Activated naive CD8-positive, alpha-beta T cell treated with anti-CD3 and anti-CD28 coated beads, Interleukin-2, amount 50 U/mL, for 24 hours (primary cell): ENCODE data around the gene PHC2.

Source experiments
- ATAC-seq: fragments of 150-1000 bp; cut with Tn5 transposase; one replicate; pipeline ENCODE4 v1.10.0; 2021
- DNase-seq: peaks from one replicate; pipeline ENCODE4 v3.0.0; 2021
- H3K27ac Mint-ChIP-seq: one replicate; pipeline ENCODE4 v1.8.0; 2021; ENCODE audit warnings: mild to moderate bottlenecking, mixed read lengths
- H3K27me3 Mint-ChIP-seq: one replicate; pipeline ENCODE4 v1.8.0; 2021; ENCODE audit warnings: mixed read lengths
- H3K36me3 Mint-ChIP-seq: one replicate; pipeline ENCODE4 v1.8.0; 2021; ENCODE audit warnings: low read depth, mixed read lengths
- H3K4me1 Mint-ChIP-seq: one replicate; pipeline ENCODE4 v1.8.0; 2021; ENCODE audit warnings: mixed read lengths
- H3K4me3 Mint-ChIP-seq: one replicate; pipeline ENCODE4 v1.8.0; 2021; ENCODE audit warnings: mild to moderate bottlenecking, moderate library complexity, mixed read lengths
- H3K9me3 Mint-ChIP-seq: one replicate; pipeline ENCODE4 v1.8.0; 2021; ENCODE audit warnings: mixed read lengths

PHC2 gene

DNA sequence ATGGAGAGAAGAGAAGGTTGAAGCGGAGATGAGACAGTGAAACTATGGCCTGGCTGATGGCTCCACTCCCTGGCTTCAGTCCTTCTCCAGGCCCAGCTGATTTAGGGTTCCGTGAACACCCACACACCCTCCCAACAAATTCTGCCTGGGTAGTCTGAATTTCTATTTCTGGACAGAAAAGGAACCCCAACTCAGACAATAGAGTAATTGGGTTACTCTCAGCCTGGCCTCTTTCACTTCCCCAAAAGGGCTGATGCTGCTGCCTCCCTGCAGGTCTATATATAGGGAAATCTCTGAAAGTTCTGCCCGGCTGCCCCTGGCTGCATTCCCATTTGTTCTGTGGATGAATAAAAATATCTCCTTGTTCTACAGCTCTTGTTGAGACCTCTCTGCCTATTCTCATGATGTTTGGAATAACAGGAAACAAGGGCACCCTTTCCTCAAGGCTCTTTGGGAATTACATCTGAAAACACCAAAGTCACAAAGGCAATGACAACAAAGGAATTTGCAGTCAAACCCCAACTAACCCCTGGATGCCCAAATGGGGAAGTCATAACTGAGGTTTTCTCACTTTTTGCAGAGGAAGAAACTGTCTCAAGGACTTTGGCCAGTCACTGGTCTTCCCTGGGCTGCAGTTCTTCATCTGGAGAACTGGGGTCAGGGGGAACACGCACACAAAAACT lies 30.2 kb upstream of the PHC2 start:
- Mint-ChIP-seq H3K9me3 (no peaks in the 10 kb centered on the region), H3K4me3 (no peak overlapping the region), H3K36me3 (no peaks in the 10 kb centered on the region), H3K27ac (no peak overlapping the region), H3K4me1 (peaks cover 10% of the 10 kb centered on the region), H3K27me3 (no peaks in the 10 kb centered on the region)
- ATAC-seq = no peak
- no peak for DNase-seq

DNA sequence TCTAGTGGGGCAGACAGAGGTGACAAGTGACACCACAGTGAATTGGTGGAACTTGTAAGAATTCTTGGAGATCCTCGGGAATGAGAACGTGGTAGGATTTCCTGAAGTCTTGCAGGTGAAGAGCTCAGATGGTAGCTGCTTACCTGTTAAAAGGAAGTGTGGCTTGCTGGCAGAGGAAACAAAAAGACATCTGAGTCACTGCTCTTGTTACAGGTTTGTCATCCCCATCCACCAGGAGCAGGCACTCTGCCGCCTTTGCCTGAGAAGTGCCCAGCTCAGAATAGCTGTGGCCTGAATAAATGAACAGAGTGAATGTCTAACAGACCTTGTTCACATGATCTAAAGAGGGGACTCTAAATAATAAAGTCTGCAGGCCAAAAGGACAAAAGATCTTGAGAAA lies 29.2 kb upstream of the PHC2 start:
- Mint-ChIP-seq H3K4me3 (no peak overlapping the region), H3K27me3 (no peaks in the 10 kb centered on the region), H3K4me1 (peaks cover 10% of the 10 kb centered on the region), H3K9me3 (no peaks in the 10 kb centered on the region), H3K27ac (no peak overlapping the region), H3K36me3 (no peaks in the 10 kb centered on the region)
- ATAC-seq (no peak), DNase-seq (no peak)

- Mint-ChIP-seq H3K36me3 (no peaks in the 10 kb centered on the region), H3K27me3 (no peaks in the 10 kb centered on the region), H3K4me3 (no peak overlapping the region), H3K9me3 (no peaks in the 10 kb centered on the region), H3K27ac (no peak overlapping the region), H3K4me1 (peaks cover 10% of the 10 kb centered on the region)
- ATAC-seq (no peak), DNase-seq (no peak)
Observed at GRCh38 chr1:33459691-33460090, 28.8 kb upstream of the PHC2 start.

- Mint-ChIP-seq H3K4me1 (peaks cover 10% of the 10 kb centered on the region), H3K27me3 (peaks cover 3% of the 10 kb centered on the region), H3K36me3 (no peaks in the 10 kb centered on the region), H3K4me3 (no peak overlapping the region), H3K9me3 (no peaks in the 10 kb centered on the region), H3K27ac (no peak overlapping the region)
- ATAC-seq (no peak), DNase-seq (no peak)
Observed at GRCh38 chr1:33456502-33456886, 25.6 kb upstream of the PHC2 start.

- no peak overlapping the region for H3K4me3 Mint-ChIP-seq
- no peak overlapping the region for H3K27ac Mint-ChIP-seq
- DNase-seq (peak; percentile 20), ATAC-seq (peak; percentile 81)
- no peaks in the 10 kb centered on the region for H3K36me3 Mint-ChIP-seq
- peaks cover 3% of the 10 kb centered on the region for H3K27me3 Mint-ChIP-seq
- H3K9me3 Mint-ChIP-seq = no peaks in the 10 kb centered on the region
- peaks cover 7% of the 10 kb centered on the region for H3K4me1 Mint-ChIP-seq
Observed at GRCh38 chr1:33455539-33456501, 24.9 kb upstream of the PHC2 start.

GRCh38 chr1:33454646-33455282 lies 23.9 kb upstream of the PHC2 start:
- H3K9me3 Mint-ChIP-seq = no peaks in the 10 kb centered on the region
- ATAC-seq (no peak), DNase-seq (no peak)
- no peak overlapping the region for H3K27ac Mint-ChIP-seq
- no peaks in the 10 kb centered on the region for H3K36me3 Mint-ChIP-seq
- H3K4me3 Mint-ChIP-seq = no peak overlapping the region
- H3K27me3 Mint-ChIP-seq = peaks cover 7% of the 10 kb centered on the region
- peaks cover 1% of the 10 kb centered on the region for H3K4me1 Mint-ChIP-seq

- Mint-ChIP-seq H3K9me3 (no peaks in the 10 kb centered on the region), H3K27ac (no peak overlapping the region), H3K36me3 (no peaks in the 10 kb centered on the region), H3K27me3 (peaks cover 13% of the 10 kb centered on the region), H3K4me3 (no peak overlapping the region), H3K4me1 (peaks cover 6% of the 10 kb centered on the region)
- no peak for DNase-seq
- ATAC-seq = peak; percentile 36
Observed at GRCh38 chr1:33446590-33446989, 15.7 kb upstream of the PHC2 start.

GRCh38 chr1:33445108-33445507 lies 14.2 kb upstream of the PHC2 start:
- no peak for ATAC-seq
- H3K4me1 Mint-ChIP-seq = peaks cover 6% of the 10 kb centered on the region
- H3K27me3 Mint-ChIP-seq = peaks cover 13% of the 10 kb centered on the region
- no peaks in the 10 kb centered on the region for H3K9me3 Mint-ChIP-seq
- H3K27ac Mint-ChIP-seq = no peak overlapping the region
- no peak overlapping the region for H3K4me3 Mint-ChIP-seq
- no peak for DNase-seq
- H3K36me3 Mint-ChIP-seq = no peaks in the 10 kb centered on the region

- DNase-seq (no peak), ATAC-seq (no peak)
- peaks cover 6% of the 10 kb centered on the region for H3K4me1 Mint-ChIP-seq
- H3K4me3 Mint-ChIP-seq = no peak overlapping the region
- peaks cover 11% of the 10 kb centered on the region for H3K27me3 Mint-ChIP-seq
- no peak overlapping the region for H3K27ac Mint-ChIP-seq
- H3K36me3 Mint-ChIP-seq = no peaks in the 10 kb centered on the region
- H3K9me3 Mint-ChIP-seq = no peaks in the 10 kb centered on the region
Observed at GRCh38 chr1:33443705-33444180, 12.8 kb upstream of the PHC2 start.

DNA sequence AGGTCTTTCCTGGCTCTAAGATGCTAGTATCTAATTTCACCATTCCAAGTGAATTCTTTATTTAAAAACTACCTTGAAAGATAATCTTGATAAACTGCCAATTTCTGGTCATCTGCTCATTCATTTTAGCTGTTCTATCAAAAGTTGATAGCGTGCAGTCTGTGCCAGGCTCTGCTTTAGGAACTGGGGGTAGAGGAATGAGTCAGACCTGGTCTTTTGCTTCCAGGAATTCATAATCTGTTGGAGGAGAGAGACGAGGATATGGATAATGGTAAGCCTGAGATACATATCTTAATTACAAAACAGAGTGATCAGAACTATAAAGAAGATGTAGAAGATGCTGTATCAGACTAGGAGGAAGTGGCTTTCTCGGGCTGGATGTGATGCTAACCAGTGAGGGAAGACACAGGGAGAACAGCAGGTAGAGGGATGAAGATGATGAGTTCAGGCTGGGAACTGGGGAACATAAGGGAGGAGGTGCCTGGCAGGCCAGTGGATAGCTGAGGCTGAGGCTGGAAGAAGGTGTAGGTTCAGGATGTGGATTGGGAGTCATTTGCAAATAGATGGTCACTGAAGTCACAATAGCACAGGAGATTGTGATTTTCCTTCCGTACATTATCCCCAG lies 12.3 kb upstream of the PHC2 start:
- H3K36me3 Mint-ChIP-seq = no peaks in the 10 kb centered on the region
- H3K4me1 Mint-ChIP-seq = peaks cover 6% of the 10 kb centered on the region
- H3K27ac Mint-ChIP-seq = no peak overlapping the region
- ATAC-seq (no peak), DNase-seq (no peak)
- H3K9me3 Mint-ChIP-seq = no peaks in the 10 kb centered on the region
- peaks cover 7% of the 10 kb centered on the region for H3K27me3 Mint-ChIP-seq
- H3K4me3 Mint-ChIP-seq = no peak overlapping the region

DNA sequence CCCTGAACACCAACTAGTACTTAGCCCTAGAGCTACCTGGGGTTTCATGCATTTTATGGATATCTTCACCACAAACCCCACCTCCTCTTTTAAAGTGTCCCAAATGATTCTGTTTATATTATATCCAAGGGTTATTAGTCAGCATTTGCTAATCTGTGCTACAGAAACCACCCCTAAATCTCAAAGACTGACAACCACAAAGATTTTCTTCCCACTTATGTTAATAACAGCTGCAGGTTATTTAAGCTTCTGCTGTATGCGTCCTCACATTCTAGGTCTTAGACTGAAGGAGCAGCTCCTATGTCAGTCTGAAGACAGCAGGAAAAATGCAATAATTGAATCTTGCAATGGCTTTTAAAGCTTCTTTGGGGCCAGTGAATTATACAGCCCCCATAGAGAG lies 11.2 kb upstream of the PHC2 start:
- no peaks in the 10 kb centered on the region for H3K36me3 Mint-ChIP-seq
- no peak for DNase-seq
- peaks cover 5% of the 10 kb centered on the region for H3K27me3 Mint-ChIP-seq
- H3K4me1 Mint-ChIP-seq = peaks cover 6% of the 10 kb centered on the region
- no peak for ATAC-seq
- no peak overlapping the region for H3K27ac Mint-ChIP-seq
- no peak overlapping the region for H3K4me3 Mint-ChIP-seq
- no peaks in the 10 kb centered on the region for H3K9me3 Mint-ChIP-seq

- DNase-seq = no peak
- ATAC-seq = no peak
- no peaks in the 10 kb centered on the region for H3K9me3 Mint-ChIP-seq
- no peak overlapping the region for H3K4me3 Mint-ChIP-seq
- peaks cover 1% of the 10 kb centered on the region for H3K4me1 Mint-ChIP-seq
- H3K27me3 Mint-ChIP-seq = peaks cover 3% of the 10 kb centered on the region
- H3K36me3 Mint-ChIP-seq = no peaks in the 10 kb centered on the region
- no peak overlapping the region for H3K27ac Mint-ChIP-seq
Observed at GRCh38 chr1:33441088-33441745, 10.3 kb upstream of the PHC2 start.

- Mint-ChIP-seq H3K4me3 (no peak overlapping the region), H3K4me1 (no peaks in the 10 kb centered on the region), H3K27me3 (peaks cover 3% of the 10 kb centered on the region), H3K36me3 (no peaks in the 10 kb centered on the region), H3K9me3 (no peaks in the 10 kb centered on the region), H3K27ac (no peak overlapping the region)
- no peak for DNase-seq
- no peak for ATAC-seq
Observed at GRCh38 chr1:33439662-33440061, 8.8 kb upstream of the PHC2 start.
